Measurements from ENCODE around the gene CHTF8. TPM values are rescaled to one million over a fixed set of nuclear protein-coding genes. Genes with fewer than 3 reads are reported as not detected.
A peak's percentile ranks its signal among the peaks of the same experiment; 100 is the strongest.
"Not testable (repeated sequence)": the region's sequence is repeated elsewhere in the genome, so short reads cannot be mapped to it uniquely, and the experiment has no call there.

CHTF8 gene
- total RNA-seq, 1 donor from 2014 or later = 134 TPM

DNA sequence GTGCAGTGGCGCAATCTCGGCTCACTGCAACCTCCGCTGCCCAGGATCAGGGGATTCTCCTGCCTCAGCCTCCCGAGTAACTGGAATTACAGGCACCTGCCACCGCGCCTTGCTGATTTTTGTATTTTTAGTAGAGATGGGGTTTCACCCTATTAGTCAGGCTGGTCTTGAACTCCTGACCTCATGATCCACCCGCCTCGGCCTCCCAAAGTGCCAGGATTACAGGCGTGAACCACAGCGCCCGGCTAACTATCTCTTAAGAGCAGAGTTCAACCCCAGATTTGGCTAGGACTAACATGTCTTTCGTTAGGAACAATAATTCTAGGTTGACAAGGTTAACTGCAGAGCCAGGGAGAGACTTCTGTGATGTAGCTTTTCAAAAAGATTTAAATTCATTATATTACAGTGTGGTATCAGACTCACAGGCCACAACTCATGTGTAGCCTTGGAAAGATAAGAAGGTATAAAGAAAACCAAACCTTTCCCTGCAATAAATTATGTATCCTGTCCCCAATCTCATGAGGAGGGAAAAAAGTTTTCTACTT lies 4.3 kb downstream of the CHTF8 start:
- Mint-ChIP-seq H3K27me3 (no peaks in the 10 kb centered on the region), H3K36me3 (ENCODE audit: low read depth) (peaks cover 36% of the 10 kb centered on the region), H3K9me3 (no peaks in the 10 kb centered on the region), H3K27ac (no peak overlapping the region), H3K4me3 (no peak overlapping the region), H3K4me1 (peaks cover 40% of the 10 kb centered on the region)
- ChIA-PET POLR2A (no interaction called here), CTCF (no interaction called here)
- TF ChIP-seq, protein P1, sequence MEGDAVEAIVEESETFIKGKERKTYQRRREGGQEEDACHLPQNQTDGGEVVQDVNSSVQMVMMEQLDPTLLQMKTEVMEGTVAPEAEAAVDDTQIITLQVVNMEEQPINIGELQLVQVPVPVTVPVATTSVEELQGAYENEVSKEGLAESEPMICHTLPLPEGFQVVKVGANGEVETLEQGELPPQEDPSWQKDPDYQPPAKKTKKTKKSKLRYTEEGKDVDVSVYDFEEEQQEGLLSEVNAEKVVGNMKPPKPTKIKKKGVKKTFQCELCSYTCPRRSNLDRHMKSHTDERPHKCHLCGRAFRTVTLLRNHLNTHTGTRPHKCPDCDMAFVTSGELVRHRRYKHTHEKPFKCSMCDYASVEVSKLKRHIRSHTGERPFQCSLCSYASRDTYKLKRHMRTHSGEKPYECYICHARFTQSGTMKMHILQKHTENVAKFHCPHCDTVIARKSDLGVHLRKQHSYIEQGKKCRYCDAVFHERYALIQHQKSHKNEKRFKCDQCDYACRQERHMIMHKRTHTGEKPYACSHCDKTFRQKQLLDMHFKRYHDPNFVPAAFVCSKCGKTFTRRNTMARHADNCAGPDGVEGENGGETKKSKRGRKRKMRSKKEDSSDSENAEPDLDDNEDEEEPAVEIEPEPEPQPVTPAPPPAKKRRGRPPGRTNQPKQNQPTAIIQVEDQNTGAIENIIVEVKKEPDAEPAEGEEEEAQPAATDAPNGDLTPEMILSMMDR (IDR thresholded peaks at IDR 0.05) = no peak
- intact Hi-C loops (cut with micrococcal nuclease) = no loop called here
- DNase-seq (no peak), ATAC-seq (ENCODE audit: low read depth) (no peak)

DNA sequence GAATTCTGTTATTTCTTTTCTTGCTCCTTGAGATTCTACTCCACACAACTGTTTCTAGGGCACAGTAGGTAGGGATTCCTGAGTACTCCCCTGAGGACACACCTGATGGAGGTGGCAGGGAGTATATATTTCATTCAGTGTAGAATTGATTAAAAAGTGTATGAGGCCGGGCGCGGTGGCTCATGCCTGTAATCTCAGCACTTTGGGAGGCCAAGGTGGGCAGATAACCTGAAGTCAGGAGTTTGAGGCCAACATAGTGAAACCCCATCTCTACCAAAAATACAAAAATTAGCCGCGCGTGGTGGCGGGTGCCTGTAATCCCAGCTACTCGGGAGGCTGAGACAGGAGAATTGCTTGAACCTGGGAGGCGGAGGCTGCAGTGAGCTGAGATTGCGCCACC lies 5.6 kb downstream of the CHTF8 start:
- H3K27me3 Mint-ChIP-seq; CTCF ChIA-PET; intact Hi-C loops (cut with micrococcal nuclease); POLR2A ChIA-PET; H3K4me3 Mint-ChIP-seq; H3K27ac Mint-ChIP-seq; H3K9me3 Mint-ChIP-seq; ATAC-seq (ENCODE audit: low read depth); DNase-seq: not testable (repeated sequence)
- Mint-ChIP-seq H3K4me1 (peaks cover 36% of the 10 kb centered on the region), H3K36me3 (ENCODE audit: low read depth) (peaks cover 32% of the 10 kb centered on the region)

DNA sequence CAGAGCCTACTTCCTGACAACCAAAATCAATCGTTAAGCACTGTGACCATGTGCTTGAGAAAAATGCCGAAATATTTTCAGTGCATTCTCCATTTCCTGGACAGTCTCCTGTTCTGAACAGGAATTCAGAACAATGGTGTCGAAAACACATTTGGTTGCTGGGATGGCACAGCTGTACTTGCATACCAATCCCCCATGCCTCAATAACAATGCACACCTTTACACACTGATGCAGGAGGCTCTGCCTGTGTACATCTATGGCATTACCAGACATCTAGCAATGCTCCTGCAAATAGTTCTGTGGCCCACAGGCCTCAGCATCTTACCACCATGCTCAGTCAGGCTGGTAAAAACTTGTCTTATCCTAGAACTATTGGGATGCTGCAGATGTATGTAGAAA lies 6.2 kb downstream of the CHTF8 start:
- Mint-ChIP-seq H3K27ac (no peak overlapping the region), H3K4me3 (no peak overlapping the region), H3K27me3 (no peaks in the 10 kb centered on the region), H3K9me3 (no peaks in the 10 kb centered on the region), H3K4me1 (peaks cover 31% of the 10 kb centered on the region), H3K36me3 (ENCODE audit: low read depth) (peaks cover 32% of the 10 kb centered on the region)
- CTCF ChIA-PET = no interaction called here
- intact Hi-C loops (cut with micrococcal nuclease) = no loop called here
- POLR2A ChIA-PET = no interaction called here
- ATAC-seq (ENCODE audit: low read depth) = no peak
- no peak for DNase-seq
- TF ChIP-seq, protein P1 (IDR thresholded peaks at IDR 0.05) = no peak

DNA sequence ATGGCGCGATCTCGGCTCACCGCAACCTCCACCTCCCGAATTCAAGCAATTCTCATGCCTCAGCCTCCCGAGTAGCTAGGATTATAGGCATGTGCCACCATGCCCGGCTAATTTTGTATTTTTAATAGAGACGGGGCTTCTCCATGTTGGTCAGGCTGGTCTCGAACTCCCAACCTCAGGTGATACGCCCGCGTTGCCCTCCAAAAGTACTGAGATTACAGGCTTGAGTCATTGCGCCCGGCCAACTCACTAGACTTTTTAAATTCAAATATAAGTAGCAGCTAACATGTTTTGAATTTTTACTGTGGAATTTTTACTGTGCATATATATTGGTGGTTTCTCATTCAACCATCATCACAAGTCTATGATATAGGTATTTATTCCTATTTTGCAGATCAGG lies 7.4 kb downstream of the CHTF8 start:
- H3K27me3 Mint-ChIP-seq; DNase-seq; H3K9me3 Mint-ChIP-seq; ATAC-seq (ENCODE audit: low read depth); H3K27ac Mint-ChIP-seq; H3K4me3 Mint-ChIP-seq: not testable (repeated sequence)
- CTCF ChIA-PET = interaction anchor here (0.7 to 3.5 kb wide), 9 partner anchors 8 to 756 kb away, joined by 3 to 51 read pairs (median 4); no protein-coding TSS in a partner anchor
- POLR2A ChIA-PET = interaction anchor here (1.0 kb wide), 1 partner anchor 12 kb away, joined by 3 read pairs; no protein-coding TSS in a partner anchor
- Mint-ChIP-seq H3K36me3 (ENCODE audit: low read depth) (peaks cover 40% of the 10 kb centered on the region), H3K4me1 (peaks cover 19% of the 10 kb centered on the region)
- intact Hi-C loops (cut with micrococcal nuclease) = loop anchor here (1.0 to 2.0 kb wide), 5 partner anchors 20 to 597 kb away; partner anchors contain the start of gene HAS3

DNA sequence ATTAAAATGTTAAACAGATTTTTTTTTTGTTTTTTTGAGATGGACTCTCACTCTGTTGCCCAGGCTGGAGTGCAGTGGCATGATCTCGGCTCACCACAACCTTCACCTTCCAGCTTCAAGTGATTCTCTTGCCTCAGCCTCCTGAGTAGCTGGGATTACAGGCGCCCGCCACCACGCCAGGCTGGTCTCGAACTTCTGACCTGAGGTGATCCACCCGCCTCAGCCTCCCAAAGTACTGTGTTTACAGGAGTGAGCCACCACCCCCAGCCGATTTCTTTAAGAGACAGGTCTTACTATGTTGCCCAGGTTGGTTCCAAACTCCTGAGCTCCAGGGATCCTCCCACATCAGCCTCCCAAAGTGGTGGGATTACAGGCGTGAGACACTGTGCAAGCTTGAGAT lies 8.0 kb downstream of the CHTF8 start:
- ChIA-PET CTCF (interaction anchor here (0.6 to 3.5 kb wide), 14 partner anchors 9 to 1408 kb away, joined by 3 to 51 read pairs (median 4); no protein-coding TSS in a partner anchor), POLR2A (interaction anchor here (0.9 to 1.0 kb wide), 2 partner anchors 12 to 281 kb away, joined by 3 to 6 read pairs; partner anchors contain the start of gene TANGO6)
- H3K27me3 Mint-ChIP-seq; H3K27ac Mint-ChIP-seq; DNase-seq; H3K4me3 Mint-ChIP-seq; H3K9me3 Mint-ChIP-seq; ATAC-seq (ENCODE audit: low read depth): not testable (repeated sequence)
- peaks cover 39% of the 10 kb centered on the region for H3K36me3 Mint-ChIP-seq (ENCODE audit: low read depth)
- intact Hi-C loops (cut with micrococcal nuclease) = loop anchor here (1.0 to 2.0 kb wide), 5 partner anchors 20 to 596 kb away; partner anchors contain the start of gene HAS3
- H3K4me1 Mint-ChIP-seq = peaks cover 14% of the 10 kb centered on the region

DNA sequence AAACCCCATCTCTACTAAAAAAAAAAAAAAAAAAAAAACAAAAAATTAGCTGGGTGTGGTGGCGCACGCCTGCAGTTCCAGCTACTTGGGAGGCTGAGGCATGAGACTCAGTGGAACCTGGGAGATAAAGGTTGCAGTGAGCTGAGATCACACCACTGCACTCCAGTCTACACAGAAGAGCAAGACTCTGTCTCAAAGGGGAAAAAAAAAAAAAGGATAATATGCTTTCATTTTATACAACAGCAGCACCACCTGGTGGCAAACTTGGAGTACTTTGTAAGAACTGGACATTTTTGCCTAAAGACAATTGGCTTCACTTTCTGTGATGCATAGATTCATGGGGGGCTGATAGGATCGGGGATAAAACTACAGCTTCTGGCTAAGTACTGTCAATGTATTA lies 8.5 kb downstream of the CHTF8 start:
- H3K27ac Mint-ChIP-seq = no peak overlapping the region
- intact Hi-C loops (cut with micrococcal nuclease) = loop anchor here (1.0 to 2.0 kb wide), 5 partner anchors 19 to 596 kb away; partner anchors contain the start of gene HAS3
- H3K27me3 Mint-ChIP-seq = no peaks in the 10 kb centered on the region
- ATAC-seq (ENCODE audit: low read depth) = peak; percentile 69
- TF ChIP-seq, protein P1 (IDR thresholded peaks at IDR 0.05) = peak; percentile 26
- DNase-seq = no peak
- CTCF ChIA-PET = interaction anchor here (0.6 to 3.5 kb wide), 16 partner anchors 9 to 1409 kb away, joined by 3 to 51 read pairs (median 4); no protein-coding TSS in a partner anchor
- peaks cover 43% of the 10 kb centered on the region for H3K36me3 Mint-ChIP-seq (ENCODE audit: low read depth)
- H3K4me3 Mint-ChIP-seq = no peak overlapping the region
- H3K9me3 Mint-ChIP-seq = no peaks in the 10 kb centered on the region
- POLR2A ChIA-PET = interaction anchor here (0.7 to 1.0 kb wide), 4 partner anchors 11 to 525 kb away, joined by 3 to 6 read pairs (median 4); partner anchors contain the start of gene TANGO6
- H3K4me1 Mint-ChIP-seq = peaks cover 13% of the 10 kb centered on the region

Data from activated B cell treated with CpG ODN at 0.5 μM for 24 hours (primary cell).